ENCODE data around the gene ATP8B2. TPM values are rescaled to one million over a fixed set of nuclear protein-coding genes. Genes with fewer than 3 reads are reported as not detected.
A peak's percentile ranks its signal among the peaks of the same experiment; 100 is the strongest.
"Not testable (repeated sequence)": the region's sequence is repeated elsewhere in the genome, so short reads cannot be mapped to it uniquely, and the experiment has no call there.

ATP8B2 gene
- total RNA-seq, 1 experiment from 2014 or later = 73.2 TPM

DNA sequence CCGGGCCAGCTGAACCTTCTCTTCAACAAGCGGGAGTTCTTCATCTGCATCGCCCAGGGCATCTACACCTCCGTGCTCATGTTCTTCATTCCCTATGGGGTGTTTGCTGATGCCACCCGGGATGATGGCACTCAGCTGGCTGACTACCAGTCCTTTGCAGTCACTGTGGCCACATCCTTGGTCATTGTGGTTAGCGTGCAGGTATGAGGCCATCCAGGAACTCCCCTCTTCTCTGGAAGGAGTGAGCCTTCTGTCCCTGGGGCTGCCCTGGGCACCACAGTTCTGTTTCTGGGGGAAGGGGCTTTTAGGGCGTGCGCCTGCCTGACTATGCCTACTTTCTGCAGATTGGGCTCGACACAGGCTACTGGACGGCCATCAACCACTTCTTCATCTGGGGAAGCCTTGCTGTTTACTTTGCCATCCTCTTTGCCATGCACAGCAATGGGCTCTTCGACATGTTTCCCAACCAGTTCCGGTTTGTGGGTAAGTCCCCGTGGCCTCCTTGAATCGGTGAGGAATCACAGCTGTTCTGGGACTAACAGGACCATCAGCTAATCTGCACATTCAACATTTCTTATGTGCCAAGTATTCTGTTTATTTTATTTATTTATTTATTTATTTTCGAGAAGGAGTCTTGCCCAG, 21.1 kb downstream of the ATP8B2 start:
- H3K36me3 ChIP-seq (replicated peaks; ENCODE audit: control insufficient read depth, insufficient read depth, low read length) = peaks cover 41% of the 10 kb centered on the region
- no peak for DNase-seq
- H3K27me3 ChIP-seq (ENCODE audit: control insufficient read depth, insufficient read depth, low read length) = no peaks in the 10 kb centered on the region
- H3K4me3 ChIP-seq (ENCODE audit: insufficient read depth, low read depth, low read length) = no peak overlapping the region

- no peak for DNase-seq
- Histone ChIP-seq H3K4me3 (ENCODE audit: insufficient read depth, low read depth, low read length) (no peak overlapping the region), H3K27me3 (ENCODE audit: control insufficient read depth, insufficient read depth, low read length) (peaks cover 8% of the 10 kb centered on the region), H3K36me3 (replicated peaks; ENCODE audit: control insufficient read depth, insufficient read depth, low read length) (peaks cover 37% of the 10 kb centered on the region)
These were observed 22.6 kb downstream of the ATP8B2 start for GRCh38 chr1:154347961-154348360.

GRCh38 chr1:154348429-154349076, 23.2 kb downstream of the ATP8B2 start:
- no peak overlapping the region for H3K4me3 ChIP-seq (ENCODE audit: insufficient read depth, low read depth, low read length)
- peaks cover 33% of the 10 kb centered on the region for H3K36me3 ChIP-seq (replicated peaks; ENCODE audit: control insufficient read depth, insufficient read depth, low read length)
- DNase-seq = peak; percentile 41
- peaks cover 8% of the 10 kb centered on the region for H3K27me3 ChIP-seq (ENCODE audit: control insufficient read depth, insufficient read depth, low read length)

DNA sequence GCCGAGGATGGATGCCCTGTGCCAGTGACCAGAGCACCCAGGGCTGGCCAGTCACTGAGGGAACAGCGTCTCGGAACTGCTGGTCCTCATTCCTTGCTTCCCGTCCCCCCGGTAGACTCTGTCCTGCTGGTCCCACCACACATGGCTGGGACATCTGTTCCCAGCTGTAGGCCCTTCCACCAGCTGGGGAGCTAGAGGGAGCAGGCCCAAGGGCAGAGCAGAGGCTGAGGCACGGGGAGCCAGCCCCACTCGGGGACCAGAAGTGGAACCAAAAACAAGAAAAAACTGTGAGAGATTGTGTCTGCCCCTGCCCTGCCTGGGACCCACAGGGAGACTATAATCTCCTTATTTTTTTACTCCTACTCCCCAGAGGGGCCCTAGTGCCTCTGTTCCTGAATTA, 23.8 kb downstream of the ATP8B2 start:
- DNase-seq = peak; percentile 65
- Histone ChIP-seq H3K27me3 (ENCODE audit: control insufficient read depth, insufficient read depth, low read length) (peaks cover 8% of the 10 kb centered on the region), H3K36me3 (replicated peaks; ENCODE audit: control insufficient read depth, insufficient read depth, low read length) (peaks cover 29% of the 10 kb centered on the region), H3K4me3 (ENCODE audit: insufficient read depth, low read depth, low read length) (no peak overlapping the region)

DNA sequence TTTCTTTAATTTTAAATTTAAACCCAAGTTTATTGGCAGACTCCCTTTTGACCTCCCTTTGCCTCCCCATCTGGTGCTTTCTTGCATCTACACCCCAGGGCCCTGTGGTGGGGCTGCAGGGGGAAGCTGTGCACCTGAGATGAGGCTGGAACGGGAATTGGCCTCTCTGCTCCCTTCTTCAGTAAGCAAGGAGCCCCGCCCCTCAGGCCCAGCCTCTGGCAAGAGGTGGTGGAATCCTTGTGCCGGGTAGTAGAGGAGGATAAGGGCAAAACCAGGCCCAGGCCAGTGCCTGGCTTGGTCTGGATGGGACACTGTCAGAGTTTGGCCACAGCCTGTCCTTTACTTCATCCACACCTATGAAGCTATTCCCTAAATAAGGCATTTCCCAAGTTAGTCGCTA, 25.1 kb downstream of the ATP8B2 start:
- peaks cover 8% of the 10 kb centered on the region for H3K27me3 ChIP-seq (ENCODE audit: control insufficient read depth, insufficient read depth, low read length)
- no peak overlapping the region for H3K4me3 ChIP-seq (ENCODE audit: insufficient read depth, low read depth, low read length)
- H3K36me3 ChIP-seq (replicated peaks; ENCODE audit: control insufficient read depth, insufficient read depth, low read length) = peaks cover 17% of the 10 kb centered on the region
- DNase-seq = peak; percentile 54

- H3K36me3 ChIP-seq (replicated peaks; ENCODE audit: control insufficient read depth, insufficient read depth, low read length) = peaks cover 7% of the 10 kb centered on the region
- DNase-seq = peak; percentile 16
- no peak overlapping the region for H3K4me3 ChIP-seq (ENCODE audit: insufficient read depth, low read depth, low read length)
These were observed 26.2 kb downstream of the ATP8B2 start for GRCh38 chr1:154351363-154352068.

DNA sequence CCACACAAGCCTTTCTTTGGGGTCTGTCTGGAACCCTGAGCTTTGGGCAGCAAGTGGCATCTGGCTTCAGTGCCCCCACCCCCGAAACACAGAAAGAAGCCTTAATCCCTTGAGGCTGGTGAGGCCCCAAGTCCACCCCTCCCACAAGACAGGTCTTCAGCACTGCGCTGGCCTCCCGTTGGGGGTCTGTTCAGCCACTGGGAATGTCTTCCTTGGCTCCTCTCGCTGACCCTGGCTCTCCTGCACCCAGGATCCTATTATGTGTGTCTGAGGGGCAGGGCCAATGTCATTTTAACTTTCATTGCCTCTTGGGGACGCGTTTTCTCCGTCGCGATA, 26.9 kb downstream of the ATP8B2 start:
- Histone ChIP-seq H3K4me3 (ENCODE audit: insufficient read depth, low read depth, low read length) (peak overlapping the region; percentile 52), H3K36me3 (replicated peaks; ENCODE audit: control insufficient read depth, insufficient read depth, low read length) (peaks cover 6% of the 10 kb centered on the region), H3K27me3 (ENCODE audit: control insufficient read depth, insufficient read depth, low read length) (peaks cover 8% of the 10 kb centered on the region)
- DNase-seq = peak; percentile 69

More at GRCh38 chr1:154351363-154352068, 26.2 kb downstream of the ATP8B2 start:
- H3K27me3 ChIP-seq (ENCODE audit: control insufficient read depth, insufficient read depth, low read length) = peaks cover 8% of the 10 kb centered on the region

GRCh38 chr1:154352581-154353459, 27.5 kb downstream of the ATP8B2 start:
- Histone ChIP-seq H3K4me3 (ENCODE audit: insufficient read depth, low read depth, low read length) (peak overlapping the region; percentile 52), H3K27me3 (ENCODE audit: control insufficient read depth, insufficient read depth, low read length) (peaks cover 8% of the 10 kb centered on the region), H3K36me3 (replicated peaks; ENCODE audit: control insufficient read depth, insufficient read depth, low read length) (peaks cover 6% of the 10 kb centered on the region)
- DNase-seq = peak; percentile 85

DNA sequence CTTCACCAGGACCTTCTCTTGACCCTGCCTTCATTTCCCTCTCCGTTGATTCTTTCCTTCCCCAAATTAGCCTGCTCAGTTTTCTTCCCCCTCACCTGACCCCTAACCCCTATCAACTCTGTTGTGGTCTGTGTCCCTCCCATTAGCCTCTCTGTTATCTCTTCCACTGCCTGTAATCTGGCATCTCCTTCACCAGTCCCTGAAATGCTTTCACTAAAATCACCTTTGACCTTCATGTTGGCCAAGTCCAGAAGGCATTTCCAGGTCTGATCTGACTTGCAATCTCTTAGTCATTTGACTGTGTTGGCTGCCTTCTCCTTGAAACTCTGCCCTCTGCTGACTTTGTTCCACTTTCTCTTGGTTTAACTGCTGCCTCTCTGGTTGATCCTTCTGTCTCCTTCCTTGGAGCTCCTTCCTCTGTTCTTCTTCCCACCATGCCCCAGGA, 28.2 kb downstream of the ATP8B2 start:
- Histone ChIP-seq H3K36me3 (replicated peaks; ENCODE audit: control insufficient read depth, insufficient read depth, low read length) (peaks cover 2% of the 10 kb centered on the region), H3K4me3 (ENCODE audit: insufficient read depth, low read depth, low read length) (peak overlapping the region; percentile 52; the same call in 1 of the 2 replicates), H3K27me3 (ENCODE audit: control insufficient read depth, insufficient read depth, low read length) (peaks cover 8% of the 10 kb centered on the region)
- peak; percentile 50 for DNase-seq

DNA sequence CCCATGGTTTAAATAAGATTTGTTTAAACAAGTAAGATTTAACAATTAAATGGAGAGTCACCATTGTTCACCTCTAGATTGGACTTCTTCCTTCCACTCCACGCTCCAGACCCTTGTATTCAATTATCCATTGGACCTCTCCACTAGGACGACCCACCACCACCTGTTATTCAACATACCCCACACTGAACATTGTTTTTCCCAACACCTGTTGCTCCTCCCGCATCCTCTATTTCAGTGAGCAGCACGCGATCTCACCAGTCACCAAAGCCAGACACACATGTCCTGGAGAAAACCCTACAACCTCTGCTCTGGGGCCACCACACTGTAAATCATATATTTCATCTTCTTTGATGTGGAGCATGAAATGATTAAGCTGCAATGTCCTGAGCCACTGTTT, 28.6 kb downstream of the ATP8B2 start:
- H3K4me3 ChIP-seq (ENCODE audit: insufficient read depth, low read depth, low read length) = no peak overlapping the region
- H3K27me3 ChIP-seq (ENCODE audit: control insufficient read depth, insufficient read depth, low read length) = peaks cover 8% of the 10 kb centered on the region
- DNase-seq = no peak
- H3K36me3 ChIP-seq (replicated peaks; ENCODE audit: control insufficient read depth, insufficient read depth, low read length) = peaks cover 2% of the 10 kb centered on the region

DNA sequence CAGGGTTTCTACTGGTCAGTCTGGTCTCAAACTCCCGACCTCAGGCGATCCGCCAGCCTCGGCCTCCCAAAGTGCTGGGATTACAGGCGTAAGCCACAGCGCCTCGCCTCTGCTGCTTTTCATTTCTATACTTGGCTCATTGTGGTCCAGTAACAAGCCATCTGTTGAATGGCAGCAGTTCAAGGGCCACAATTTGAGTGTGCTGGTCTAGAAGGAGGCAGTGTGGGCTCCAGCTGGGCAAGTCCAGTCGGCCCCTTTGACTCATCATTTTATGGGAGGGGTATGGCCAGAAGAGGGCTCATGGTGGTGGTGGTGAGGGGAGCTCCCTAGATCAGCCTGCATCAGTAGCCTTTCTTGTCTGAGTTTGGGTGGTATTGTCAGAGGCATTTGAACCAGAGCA, 33.2 kb downstream of the ATP8B2 start:
- H3K36me3 ChIP-seq (replicated peaks; ENCODE audit: control insufficient read depth, insufficient read depth, low read length) = no peaks in the 10 kb centered on the region
- DNase-seq = no peak
- H3K27me3 ChIP-seq (ENCODE audit: control insufficient read depth, insufficient read depth, low read length) = no peaks in the 10 kb centered on the region; the same call in 1 of the 2 replicates
- no peak overlapping the region for H3K4me3 ChIP-seq (ENCODE audit: insufficient read depth, low read depth, low read length)

- no peak for DNase-seq
- Histone ChIP-seq H3K27me3 (ENCODE audit: control insufficient read depth, insufficient read depth, low read length) (no peaks in the 10 kb centered on the region), H3K36me3 (replicated peaks; ENCODE audit: control insufficient read depth, insufficient read depth, low read length) (no peaks in the 10 kb centered on the region), H3K4me3 (ENCODE audit: insufficient read depth, low read depth, low read length) (no peak overlapping the region)
These were observed 35.0 kb downstream of the ATP8B2 start for GRCh38 chr1:154360288-154360687.

GRCh38 chr1:154360881-154361280, 35.6 kb downstream of the ATP8B2 start:
- H3K27me3 ChIP-seq (ENCODE audit: control insufficient read depth, insufficient read depth, low read length); DNase-seq; H3K4me3 ChIP-seq (ENCODE audit: insufficient read depth, low read depth, low read length); H3K36me3 ChIP-seq (replicated peaks; ENCODE audit: control insufficient read depth, insufficient read depth, low read length): not testable (repeated sequence)

DNA sequence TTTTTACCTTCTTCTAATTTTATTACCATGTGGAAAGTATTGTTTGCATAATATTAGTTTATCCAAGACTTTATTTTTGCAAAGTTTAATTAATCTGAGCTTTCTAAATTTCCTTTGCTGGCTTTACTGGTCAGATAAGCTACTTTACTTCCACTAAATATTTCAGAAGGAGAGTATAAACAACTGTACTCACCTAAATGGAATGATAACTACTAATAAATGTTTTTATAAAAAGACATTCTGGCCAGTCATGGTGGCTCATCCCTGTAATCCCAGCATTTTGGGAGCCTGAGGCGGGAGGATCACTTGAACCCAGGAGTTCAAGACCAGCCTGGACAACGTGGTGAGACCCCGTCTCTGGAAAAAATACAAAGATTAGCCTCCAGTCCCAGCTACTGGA, 36.0 kb downstream of the ATP8B2 start:
- Histone ChIP-seq H3K4me3 (ENCODE audit: insufficient read depth, low read depth, low read length) (no peak overlapping the region), H3K27me3 (ENCODE audit: control insufficient read depth, insufficient read depth, low read length) (no peaks in the 10 kb centered on the region), H3K36me3 (replicated peaks; ENCODE audit: control insufficient read depth, insufficient read depth, low read length) (no peaks in the 10 kb centered on the region)
- DNase-seq = no peak
